Neural progenitor cell (in vitro differentiated cells): Measurements from ENCODE around the gene REN.

Experiments used
- CTCF ChIP-seq: fragments of 200-600 bp; sonication (generic); IDR thresholded peaks from 2 replicates; pipeline ENCODE4 v1.5.1; 2017; ENCODE audit warnings: antibody characterized with exemption, mild to moderate bottlenecking
- EZH2 ChIP-seq: fragments of 200-600 bp; sonication (generic); IDR thresholded peaks from 2 replicates; pipeline ENCODE4 v1.6.1; 2017; ENCODE audit warnings: antibody characterized with exemption, mild to moderate bottlenecking, moderate library complexity
- EZH2phosphoT487 ChIP-seq: fragments of 200-600 bp; sonication (generic); IDR thresholded peaks from 2 replicates; pipeline ENCODE4 v1.6.1; 2017; ENCODE audit warnings: antibody characterized with exemption

DNA sequence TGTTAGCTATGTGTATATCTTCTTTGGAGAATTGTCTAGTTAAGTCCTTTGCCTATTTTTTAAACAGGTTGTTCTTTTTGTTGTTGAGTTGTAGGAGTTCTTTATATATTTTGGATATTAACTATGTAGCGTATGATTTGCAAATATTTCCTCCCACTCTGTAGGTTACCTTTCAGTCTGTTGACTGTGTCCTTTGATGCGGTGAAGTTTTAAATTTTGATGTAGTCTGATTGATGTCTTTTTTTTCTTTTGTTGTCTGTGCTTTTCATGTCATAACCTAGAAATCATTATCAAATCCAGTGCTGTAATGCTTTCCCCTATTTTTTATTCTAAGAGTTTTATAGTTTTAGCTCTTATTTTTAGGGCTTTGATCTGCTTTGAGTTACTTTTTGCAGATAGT lies 38.8 kb upstream of the REN start:
- TF ChIP-seq CTCF (no peak), EZH2 (no peak), EZH2phosphoT487 (no peak)
